Lower lobe of right lung (tissue), 2 donors: ENCODE data around the gene PLEKHG3. TPM values are rescaled to one million over a fixed set of nuclear protein-coding genes. Genes with fewer than 3 reads are reported as not detected.

Experiments used
- ATAC-seq, 2 donors: fragments of 200-7000 bp; cut with Tn5 transposase; one replicate each; pipeline ENCODE4 v1.9.1; 2020 to 2022; ENCODE audit warnings: mild to moderate bottlenecking in 2 of 2, moderate library complexity in 2 of 2
- DNase-seq: peaks from one replicate; pipeline ENCODE4 v3.0.0-alpha.2; 2020
- H3K27ac ChIP-seq: fragments of 200-600 bp; one replicate; pipeline ENCODE4 v1.8.0; 2022
- H3K27me3 ChIP-seq: fragments of 200-600 bp; one replicate; pipeline ENCODE4 v1.8.0; 2022; ENCODE audit warnings: low read depth
- H3K36me3 ChIP-seq: fragments of 200-600 bp; one replicate; pipeline ENCODE4 v1.8.0; 2022; ENCODE audit warnings: mild to moderate bottlenecking
- H3K4me1 ChIP-seq: fragments of 200-600 bp; one replicate; pipeline ENCODE4 v1.8.0; 2022
- H3K4me3 ChIP-seq: fragments of 200-600 bp; one replicate; pipeline ENCODE4 v1.8.0; 2022; ENCODE audit warnings: mild to moderate bottlenecking
- H3K9me3 ChIP-seq: fragments of 200-600 bp; one replicate; pipeline ENCODE4 v1.8.0; 2022
- CTCF ChIP-seq: fragments of 200-600 bp; IDR thresholded peaks from one replicate; pipeline ENCODE4 v1.8.0; 2022; ENCODE audit warnings: antibody characterized with exemption, mild to moderate bottlenecking
- intact Hi-C: fragments of 100-400 bp; cut with DNase I; formaldehyde crosslinking; loops from one replicate; pipeline ENCODE4 v1.11.0; 2022
- total RNA-seq: library from RNA; stranded (reverse); fragmentation: NEBNext Ultra II Directional; extraction: Animal tissue kit (Norgen Biotek cat#: 25700); gene quantifications from one replicate; pipeline ENCODE4 v1.2.1, GENCODE V29; 2021
- donor health status: DM: no; HTN: yes; CAD: no; lungs with severe emphysema.

Gene PLEKHG3
- total RNA-seq, 1 donor from 2014 or later: 33.1 TPM

GRCh38 chr14:64761441-64762043 lies 57.3 kb downstream of the PLEKHG3 start:
- DNase-seq (peak; percentile 35), ATAC-seq (no peak)
- Histone ChIP-seq H3K36me3 (no peaks in the 10 kb centered on the region), H3K4me1 (peaks cover 53% of the 10 kb centered on the region), H3K27me3 (no peaks in the 10 kb centered on the region), H3K9me3 (no peaks in the 10 kb centered on the region), H3K4me3 (no peak overlapping the region), H3K27ac (no peak overlapping the region)
- TF ChIP-seq CTCF: no peak
- intact Hi-C loops: no loop called here

DNA sequence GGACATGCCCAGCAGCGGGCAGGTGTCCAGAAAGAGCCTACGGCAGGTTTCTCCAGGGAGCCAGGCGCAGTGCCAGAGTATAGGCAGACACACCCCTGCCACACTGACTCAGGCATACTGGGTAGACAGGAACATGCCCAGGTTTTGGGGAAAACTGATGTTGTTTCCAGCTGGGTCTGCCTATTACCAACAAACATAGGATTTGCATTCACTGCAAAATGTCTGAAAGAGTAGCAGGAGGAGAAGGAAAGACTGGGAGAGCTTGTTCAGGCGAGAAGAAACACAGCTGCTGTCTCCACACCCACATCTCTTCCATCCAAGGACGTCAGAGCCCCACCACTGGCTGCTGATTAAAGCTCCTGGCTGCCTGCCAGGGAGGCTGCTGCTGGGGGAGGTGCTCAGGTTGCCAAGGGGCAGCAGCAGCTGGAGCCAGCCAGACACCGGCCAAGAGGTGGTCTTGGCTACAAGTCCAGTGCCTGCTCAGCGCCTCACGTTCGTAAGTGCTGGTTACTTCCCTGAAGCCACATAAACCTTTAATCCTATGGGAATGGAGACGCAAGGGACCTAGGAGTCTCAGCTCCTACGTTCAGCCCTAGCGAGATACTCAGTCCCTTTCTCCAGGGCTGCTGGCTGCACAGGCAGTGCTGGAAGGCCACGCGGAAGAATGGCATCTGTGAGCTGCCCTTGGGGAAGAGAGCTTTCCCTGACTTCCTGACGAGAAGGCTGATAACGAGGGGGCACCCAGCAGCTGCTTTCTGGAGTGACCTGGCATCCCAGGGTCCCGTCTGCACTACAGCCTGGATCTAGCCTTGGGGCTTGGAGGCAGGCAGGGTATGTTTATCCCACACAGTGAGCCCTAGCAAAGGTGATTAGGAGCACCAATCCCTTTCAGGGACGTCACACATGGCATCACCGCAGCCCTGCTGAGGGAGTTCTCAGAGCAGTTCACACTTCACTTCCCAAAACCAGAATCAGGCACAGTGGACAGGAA lies 58.1 kb downstream of the PLEKHG3 start:
- peak; percentile 5 to 15 for ATAC-seq
- peak; percentile 65 for DNase-seq
- intact Hi-C loops: no loop called here
- Histone ChIP-seq H3K4me3 (no peak overlapping the region), H3K27me3 (no peaks in the 10 kb centered on the region), H3K4me1 (peaks cover 50% of the 10 kb centered on the region), H3K27ac (peak overlapping the region; percentile 39), H3K9me3 (no peaks in the 10 kb centered on the region), H3K36me3 (no peaks in the 10 kb centered on the region)
- no peak for TF ChIP-seq CTCF

DNA sequence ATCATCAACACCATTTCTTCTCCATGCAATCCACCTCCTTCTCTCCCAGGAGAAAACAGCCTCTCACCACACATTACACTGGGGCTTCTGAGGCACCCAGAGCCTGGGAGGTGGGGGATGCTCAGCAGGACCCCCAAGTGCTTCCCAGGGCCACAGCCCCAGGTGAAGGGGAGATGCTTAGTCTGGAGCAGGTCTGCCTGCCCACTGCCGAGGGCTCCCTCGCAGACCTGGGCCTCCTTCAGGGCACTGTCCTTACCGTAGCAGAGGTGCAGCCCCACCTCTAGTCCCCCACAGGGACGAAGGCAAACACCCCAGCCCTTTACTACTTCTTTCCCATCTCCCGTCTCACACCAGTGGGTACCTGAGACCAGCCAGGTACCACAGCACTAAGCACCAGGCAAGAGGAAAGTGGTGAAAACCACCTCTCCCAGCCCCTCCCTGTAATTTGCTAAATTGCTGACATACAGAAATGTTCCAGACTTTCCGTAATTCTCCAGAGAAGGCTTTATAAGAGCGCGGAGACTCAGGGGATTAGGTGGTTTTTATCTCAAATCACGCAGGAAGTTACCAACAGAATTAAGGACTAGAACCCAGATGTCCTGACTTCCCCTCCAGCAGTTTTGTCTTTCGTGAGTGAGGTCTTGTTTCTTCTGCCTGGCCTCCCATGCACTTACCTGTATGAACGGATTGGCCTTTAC lies 59.0 kb downstream of the PLEKHG3 start:
- Histone ChIP-seq H3K27me3 (no peaks in the 10 kb centered on the region), H3K4me3 (no peak overlapping the region), H3K9me3 (no peaks in the 10 kb centered on the region), H3K27ac (no peak overlapping the region), H3K4me1 (peaks cover 41% of the 10 kb centered on the region), H3K36me3 (no peaks in the 10 kb centered on the region)
- no peak for ATAC-seq
- peak; percentile 30 for DNase-seq
- TF ChIP-seq CTCF: no peak
- intact Hi-C loops: no loop called here

- peak; percentile 11 for TF ChIP-seq CTCF
- Histone ChIP-seq H3K9me3 (no peaks in the 10 kb centered on the region), H3K27ac (no peak overlapping the region), H3K36me3 (no peaks in the 10 kb centered on the region), H3K4me1 (peaks cover 34% of the 10 kb centered on the region), H3K4me3 (no peak overlapping the region), H3K27me3 (no peaks in the 10 kb centered on the region)
- DNase-seq (peak; percentile 40), ATAC-seq (peak in 1 of 2 donors; percentile 1)
- intact Hi-C loops: no loop called here
These were observed 59.8 kb downstream of the PLEKHG3 start for GRCh38 chr14:64763801-64764621.
